Umbilical cord (tissue), 2 donors: ENCODE results near the gene GOLT1A. TPM values are rescaled to one million over a fixed set of nuclear protein-coding genes. Genes with fewer than 3 reads are reported as not detected.

Experiments used
- DNase-seq: peaks from one replicate; pipeline ENCODE4 v3.0.0-alpha.2; 2015; ENCODE audit warnings: low spot score
- total RNA-seq: library from RNA; depleted of rRNA; stranded (reverse); fragments of >200 nt; gene quantifications from one replicate; pipeline ENCODE4 v1.2.3, GENCODE V29; 2014; ENCODE audit warnings: low replicate concordance; ENCODE audit not compliant: insufficient read depth

Gene GOLT1A
- total RNA-seq, 1 donor from 2014 or later, result not detected

- DNase-seq, result no peak
These were observed 51.9 kb downstream of the GOLT1A start for GRCh38 chr1:204161609-204162493.

- DNase-seq, result no peak
These were observed 55.8 kb downstream of the GOLT1A start for GRCh38 chr1:204157962-204158361.

- DNase-seq, result no peak
These were observed 57.9 kb downstream of the GOLT1A start for GRCh38 chr1:204155881-204156280.

- peak; percentile 54 for DNase-seq
These were observed 59.1 kb downstream of the GOLT1A start for GRCh38 chr1:204154568-204155255.

- DNase-seq, result no peak
These were observed 60.1 kb downstream of the GOLT1A start for GRCh38 chr1:204153667-204154066.

GRCh38 chr1:204152310-204153044, 61.3 kb downstream of the GOLT1A start:
- DNase-seq, result no peak

- DNase-seq, result peak; percentile 71
These were observed 62.1 kb downstream of the GOLT1A start, which contains the start of gene ETNK2 for GRCh38 chr1:204151552-204152309. Gene ETNK2 (minus strand): TSS chr1:204152044. CDS start chr1:204151852, 192 bp downstream.

- peak; percentile 33 for DNase-seq
These were observed 62.9 kb downstream of the GOLT1A start for GRCh38 chr1:204150702-204151551.

GRCh38 chr1:204149635-204150565, 63.9 kb downstream of the GOLT1A start:
- DNase-seq, result no peak

GRCh38 chr1:204149107-204149506, 64.7 kb downstream of the GOLT1A start:
- no peak for DNase-seq

Other genes with a start within 250 kb of the GOLT1A start
- 7.9 TPM for gene SOX13, start 140.9 kb downstream of the GOLT1A start, total RNA-seq
- gene ETNK2, start 61.9 kb downstream of the GOLT1A start, total RNA-seq, result 7.2 TPM
- gene REN, start 47.7 kb downstream of the GOLT1A start, total RNA-seq, result not detected
- not detected for gene KISS1, start 17.5 kb downstream of the GOLT1A start, total RNA-seq
- 4.3 TPM for gene PLEKHA6, start 145.9 kb upstream of the GOLT1A start, total RNA-seq
- 42.4 TPM for gene PPP1R15B, start 197.8 kb upstream of the GOLT1A start, total RNA-seq